Glutamatergic neuron (in vitro differentiated cells): Measurements from ENCODE around the gene POLR3F. TPM values are rescaled to one million over a fixed set of nuclear protein-coding genes. Genes with fewer than 3 reads are reported as not detected.

ENCODE experiments used
- DNase-seq: peaks from one replicate; pipeline ENCODE4 v3.0.0; 2022
- H3K27ac Mint-ChIP-seq: one replicate; pipeline ENCODE4 v1.8.0; 2020; ENCODE audit warnings: mild to moderate bottlenecking, mixed read lengths, inconsistent platforms; ENCODE audit not compliant: unreplicated experiment
- H3K27me3 Mint-ChIP-seq: one replicate; pipeline ENCODE4 v1.8.0; 2020; ENCODE audit warnings: mild to moderate bottlenecking, moderate library complexity, mixed read lengths, inconsistent platforms; ENCODE audit not compliant: unreplicated experiment
- H3K36me3 Mint-ChIP-seq: one replicate; pipeline ENCODE4 v1.8.0; 2020; ENCODE audit warnings: mild to moderate bottlenecking, mixed read lengths, inconsistent platforms; ENCODE audit not compliant: unreplicated experiment
- H3K4me1 Mint-ChIP-seq: one replicate; pipeline ENCODE4 v1.8.0; 2020; ENCODE audit warnings: mild to moderate bottlenecking, low read depth, mixed read lengths, inconsistent platforms; ENCODE audit not compliant: unreplicated experiment
- H3K4me3 Mint-ChIP-seq: one replicate; pipeline ENCODE4 v1.8.0; 2020; ENCODE audit warnings: mild to moderate bottlenecking, mixed read lengths, inconsistent platforms; ENCODE audit not compliant: unreplicated experiment
- H3K9me3 Mint-ChIP-seq: one replicate; pipeline ENCODE4 v1.8.0; 2020; ENCODE audit warnings: mild to moderate bottlenecking, moderate library complexity, mixed read lengths, inconsistent platforms; ENCODE audit not compliant: unreplicated experiment
- CTCF ChIP-seq: fragments of 200-600 bp; sonication (generic); IDR thresholded peaks from one replicate; pipeline ENCODE4 v1.5.0; 2021; ENCODE audit not compliant: partially characterized antibody, unreplicated experiment
- total RNA-seq: library from RNA; stranded (reverse); fragmentation: NEBNext Ultra II Directional; extraction: Animal tissue kit (Norgen Biotek cat#: 25700); gene quantifications from one replicate; pipeline ENCODE4 v1.2.1, GENCODE V29; 2021; ENCODE audit not compliant: unreplicated experiment

The POLR3F gene
- total RNA-seq, 1 donor from 2014 or later: 20.8 TPM

- peaks cover 8% of the 10 kb centered on the region for H3K9me3 Mint-ChIP-seq
- no peak for TF ChIP-seq CTCF
- peaks cover 6% of the 10 kb centered on the region for H3K27me3 Mint-ChIP-seq
- no peak for DNase-seq
- no peak overlapping the region for H3K4me3 Mint-ChIP-seq
- H3K36me3 Mint-ChIP-seq: no peaks in the 10 kb centered on the region
- no peak overlapping the region for H3K27ac Mint-ChIP-seq
- H3K4me1 Mint-ChIP-seq: peaks cover 8% of the 10 kb centered on the region
These were observed 37.4 kb downstream of the POLR3F start for GRCh38 chr20:18504479-18505060.

GRCh38 chr20:18506744-18507143 is 39.6 kb downstream of the POLR3F start:
- TF ChIP-seq CTCF: no peak
- peaks cover 8% of the 10 kb centered on the region for H3K4me1 Mint-ChIP-seq
- peaks cover 8% of the 10 kb centered on the region for H3K9me3 Mint-ChIP-seq
- peak overlapping the region; percentile 99 for H3K27ac Mint-ChIP-seq
- H3K27me3 Mint-ChIP-seq: peaks cover 4% of the 10 kb centered on the region
- no peak for DNase-seq
- H3K36me3 Mint-ChIP-seq: no peaks in the 10 kb centered on the region
- peak overlapping the region; percentile 100 for H3K4me3 Mint-ChIP-seq

GRCh38 chr20:18507218-18508191 is 40.3 kb downstream of the POLR3F start, which contains the start of gene SEC23B:
SEC23B (plus strand) TSS chr20:18507940; CDS start chr20:18510836, 2,896 bp downstream.
- Mint-ChIP-seq H3K36me3 (no peaks in the 10 kb centered on the region), H3K27ac (peak within 1 kb of the TSS; percentile 99), H3K4me1 (peaks cover 8% of the 10 kb centered on the region), H3K27me3 (peaks cover 4% of the 10 kb centered on the region), H3K4me3 (peak within 1 kb of the TSS; percentile 100), H3K9me3 (peaks cover 8% of the 10 kb centered on the region)
- peak; percentile 95 for DNase-seq
- TF ChIP-seq CTCF: no peak

- H3K36me3 Mint-ChIP-seq: no peaks in the 10 kb centered on the region
- no peak for TF ChIP-seq CTCF
- H3K9me3 Mint-ChIP-seq: peaks cover 5% of the 10 kb centered on the region
- no peak overlapping the region for H3K4me3 Mint-ChIP-seq
- H3K4me1 Mint-ChIP-seq: peaks cover 8% of the 10 kb centered on the region
- no peak overlapping the region for H3K27ac Mint-ChIP-seq
- no peak for DNase-seq
- H3K27me3 Mint-ChIP-seq: peaks cover 4% of the 10 kb centered on the region
These were observed 44.4 kb downstream of the POLR3F start for GRCh38 chr20:18511571-18511970.
